ENCODE results near the gene CASK. TPM values are rescaled to one million over a fixed set of nuclear protein-coding genes. Genes with fewer than 3 reads are reported as not detected.

CASK gene
- total RNA-seq, 1 donor from 2014 or later: 43.0 TPM

DNA sequence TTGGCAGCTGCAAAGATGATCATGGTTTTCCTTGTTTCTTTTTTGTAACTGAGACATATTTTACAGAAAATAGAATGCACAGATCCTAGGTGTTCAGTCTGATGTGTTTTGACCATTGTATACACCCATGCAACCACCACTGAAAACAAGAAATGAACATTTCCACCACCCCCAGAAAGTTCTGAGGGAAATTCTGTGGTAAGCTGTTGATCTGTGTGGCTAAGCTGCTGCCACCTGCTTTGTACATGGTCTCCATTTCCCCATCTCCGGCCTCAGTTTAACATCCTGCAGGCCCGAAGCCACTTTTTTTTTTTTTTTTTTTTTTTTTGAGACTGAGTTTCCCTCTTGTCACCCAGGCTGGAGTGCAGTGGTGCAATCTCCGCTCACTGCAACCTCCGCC, 411.0 kb downstream of the CASK start:
- Mint-ChIP-seq H3K27me3 (ENCODE audit: unreplicated experiment) (no peaks in the 10 kb centered on the region), H3K9me3 (ENCODE audit: unreplicated experiment) (no peaks in the 10 kb centered on the region), H3K36me3 (ENCODE audit: unreplicated experiment) (peaks cover 3% of the 10 kb centered on the region), H3K4me1 (ENCODE audit: unreplicated experiment) (peaks cover 2% of the 10 kb centered on the region), H3K27ac (ENCODE audit: unreplicated experiment) (no peak overlapping the region), H3K4me3 (ENCODE audit: unreplicated experiment) (no peak overlapping the region)
- TF ChIP-seq, protein P1, sequence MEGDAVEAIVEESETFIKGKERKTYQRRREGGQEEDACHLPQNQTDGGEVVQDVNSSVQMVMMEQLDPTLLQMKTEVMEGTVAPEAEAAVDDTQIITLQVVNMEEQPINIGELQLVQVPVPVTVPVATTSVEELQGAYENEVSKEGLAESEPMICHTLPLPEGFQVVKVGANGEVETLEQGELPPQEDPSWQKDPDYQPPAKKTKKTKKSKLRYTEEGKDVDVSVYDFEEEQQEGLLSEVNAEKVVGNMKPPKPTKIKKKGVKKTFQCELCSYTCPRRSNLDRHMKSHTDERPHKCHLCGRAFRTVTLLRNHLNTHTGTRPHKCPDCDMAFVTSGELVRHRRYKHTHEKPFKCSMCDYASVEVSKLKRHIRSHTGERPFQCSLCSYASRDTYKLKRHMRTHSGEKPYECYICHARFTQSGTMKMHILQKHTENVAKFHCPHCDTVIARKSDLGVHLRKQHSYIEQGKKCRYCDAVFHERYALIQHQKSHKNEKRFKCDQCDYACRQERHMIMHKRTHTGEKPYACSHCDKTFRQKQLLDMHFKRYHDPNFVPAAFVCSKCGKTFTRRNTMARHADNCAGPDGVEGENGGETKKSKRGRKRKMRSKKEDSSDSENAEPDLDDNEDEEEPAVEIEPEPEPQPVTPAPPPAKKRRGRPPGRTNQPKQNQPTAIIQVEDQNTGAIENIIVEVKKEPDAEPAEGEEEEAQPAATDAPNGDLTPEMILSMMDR (IDR thresholded peaks at IDR 0.05): no peak
- no peak for DNase-seq (ENCODE audit: extremely low spot score, unreplicated experiment)

DNA sequence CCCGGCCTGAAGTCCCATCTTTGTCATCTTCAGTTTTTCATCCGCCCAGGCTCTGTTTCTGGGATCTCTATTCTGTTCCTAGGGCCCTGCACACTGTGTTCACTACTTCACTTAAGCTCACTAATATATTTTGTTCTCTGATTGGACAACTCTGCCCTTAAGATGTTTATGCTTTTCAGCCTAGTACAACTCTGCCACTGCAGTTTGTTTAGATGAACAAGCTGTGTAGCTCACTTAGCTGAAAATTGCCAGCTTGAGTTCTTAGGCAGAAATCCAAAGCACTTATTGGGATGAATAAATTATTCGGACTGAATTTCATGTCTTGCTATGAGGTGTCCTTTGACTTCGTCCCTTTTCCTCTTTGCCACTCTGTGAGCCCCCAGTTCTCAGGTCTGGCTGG, 415.4 kb downstream of the CASK start:
- Mint-ChIP-seq H3K27ac (ENCODE audit: unreplicated experiment) (no peak overlapping the region), H3K4me1 (ENCODE audit: unreplicated experiment) (no peaks in the 10 kb centered on the region), H3K27me3 (ENCODE audit: unreplicated experiment) (no peaks in the 10 kb centered on the region), H3K4me3 (ENCODE audit: unreplicated experiment) (no peak overlapping the region), H3K9me3 (ENCODE audit: unreplicated experiment) (no peaks in the 10 kb centered on the region), H3K36me3 (ENCODE audit: unreplicated experiment) (no peaks in the 10 kb centered on the region)
- DNase-seq (ENCODE audit: extremely low spot score, unreplicated experiment): no peak
- TF ChIP-seq, protein P1 (IDR thresholded peaks at IDR 0.05): no peak

DNA sequence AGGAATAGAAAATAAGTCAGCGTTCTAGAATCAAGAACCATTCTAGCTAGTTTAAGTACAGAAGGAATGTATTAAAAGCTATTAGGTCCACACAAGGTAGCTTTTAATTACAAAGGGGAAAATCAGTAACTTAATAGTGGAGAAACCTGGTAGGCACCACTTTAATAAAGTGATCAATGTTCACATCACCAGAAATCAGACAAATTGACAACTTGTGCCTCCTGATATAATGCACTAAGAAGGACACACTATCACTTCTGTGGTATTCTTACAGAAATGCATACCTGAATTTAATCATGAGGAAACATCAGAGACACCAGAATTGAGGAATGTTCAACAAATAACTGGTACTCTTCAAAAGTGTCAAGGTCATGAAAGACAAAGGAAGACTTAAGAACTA, 421.4 kb downstream of the CASK start:
- Mint-ChIP-seq H3K9me3 (ENCODE audit: unreplicated experiment) (peaks cover 5% of the 10 kb centered on the region), H3K27me3 (ENCODE audit: unreplicated experiment) (no peaks in the 10 kb centered on the region), H3K4me1 (ENCODE audit: unreplicated experiment) (no peaks in the 10 kb centered on the region), H3K4me3 (ENCODE audit: unreplicated experiment) (no peak overlapping the region), H3K27ac (ENCODE audit: unreplicated experiment) (no peak overlapping the region), H3K36me3 (ENCODE audit: unreplicated experiment) (no peaks in the 10 kb centered on the region)
- TF ChIP-seq, protein P1 (IDR thresholded peaks at IDR 0.05): no peak
- DNase-seq (ENCODE audit: extremely low spot score, unreplicated experiment): no peak

DNA sequence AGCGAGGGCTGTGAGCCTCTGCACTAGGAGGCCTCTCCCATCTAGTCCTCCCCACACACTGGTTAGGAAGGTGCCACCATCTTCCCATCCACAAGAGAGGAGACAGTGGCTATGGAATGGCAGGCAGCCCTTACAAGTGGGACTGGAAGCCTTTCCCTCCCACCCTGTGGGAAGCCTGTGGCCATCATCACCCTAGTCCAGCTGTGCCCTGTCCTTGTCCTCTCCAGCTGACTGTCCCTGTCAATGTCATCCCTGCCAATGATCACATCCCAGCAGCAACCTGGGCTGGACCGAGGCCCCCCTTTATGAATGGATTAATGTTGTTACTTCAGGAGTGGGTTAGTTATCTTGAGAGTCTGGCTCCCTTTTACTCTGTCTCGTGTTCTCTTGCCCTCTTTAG, 423.4 kb downstream of the CASK start:
- Mint-ChIP-seq H3K4me1 (ENCODE audit: unreplicated experiment) (no peaks in the 10 kb centered on the region), H3K36me3 (ENCODE audit: unreplicated experiment) (no peaks in the 10 kb centered on the region), H3K9me3 (ENCODE audit: unreplicated experiment) (peaks cover 9% of the 10 kb centered on the region), H3K4me3 (ENCODE audit: unreplicated experiment) (no peak overlapping the region), H3K27me3 (ENCODE audit: unreplicated experiment) (no peaks in the 10 kb centered on the region), H3K27ac (ENCODE audit: unreplicated experiment) (no peak overlapping the region)
- DNase-seq (ENCODE audit: extremely low spot score, unreplicated experiment): no peak
- TF ChIP-seq, protein P1 (IDR thresholded peaks at IDR 0.05): no peak

DNA sequence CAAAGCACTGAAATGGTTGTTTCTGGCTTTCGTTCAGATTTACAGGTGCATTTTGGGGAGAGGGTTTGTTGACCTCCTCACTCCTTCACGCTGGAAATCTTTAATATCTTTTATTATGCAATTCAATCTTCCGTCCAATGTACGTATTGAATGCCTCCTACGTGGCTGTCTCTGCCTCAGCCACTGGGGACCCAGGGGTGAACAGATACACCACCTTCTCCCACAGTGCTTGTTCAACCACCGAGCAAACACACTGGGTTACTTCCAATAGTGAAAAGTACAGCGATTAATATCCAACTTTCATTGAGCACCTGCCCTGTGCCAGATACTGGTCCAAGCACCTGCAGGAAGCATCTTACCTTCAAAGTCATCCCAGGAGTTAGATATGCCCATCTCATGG, 424.2 kb downstream of the CASK start:
- DNase-seq (ENCODE audit: extremely low spot score, unreplicated experiment): no peak
- Mint-ChIP-seq H3K4me1 (ENCODE audit: unreplicated experiment) (no peaks in the 10 kb centered on the region), H3K27me3 (ENCODE audit: unreplicated experiment) (no peaks in the 10 kb centered on the region), H3K27ac (ENCODE audit: unreplicated experiment) (no peak overlapping the region), H3K4me3 (ENCODE audit: unreplicated experiment) (no peak overlapping the region), H3K36me3 (ENCODE audit: unreplicated experiment) (no peaks in the 10 kb centered on the region), H3K9me3 (ENCODE audit: unreplicated experiment) (peaks cover 9% of the 10 kb centered on the region)
- TF ChIP-seq, protein P1 (IDR thresholded peaks at IDR 0.05): no peak
